Esophagus muscularis mucosa (tissue), 4 donors: ENCODE results near the gene FRS3. TPM values are rescaled to one million over a fixed set of nuclear protein-coding genes. Genes with fewer than 3 reads are reported as not detected.
A peak's percentile ranks its signal among the peaks of the same experiment; 100 is the strongest.

Source experiments
- DNase-seq: peaks from one replicate; pipeline ENCODE4 v3.0.0-alpha.2; 2017; ENCODE audit errors: extremely low spot score
- H3K27ac ChIP-seq, 4 donors: fragments of 200-600 bp; sonication (generic); replicated peaks in 1 of 4; 1 replicate in 3 of 4; 2 replicates in 1 of 4; pipeline ENCODE4 v1.5.1; 2016 to 2019; ENCODE audit warnings: mild to moderate bottlenecking in 1 of 4
- H3K27me3 ChIP-seq, 4 donors: fragments of 200-600 bp; sonication (generic); one replicate each; pipeline versions ENCODE4 v1.5.1 to v1.6.0; 2016 to 2019
- H3K36me3 ChIP-seq, 4 donors: fragments of 200-600 bp; sonication (generic); one replicate each; pipeline ENCODE4 v1.5.1; 2016 to 2019
- H3K4me1 ChIP-seq, 4 donors: fragments of 200-600 bp; sonication (generic); one replicate each; pipeline ENCODE4 v1.5.1; 2016 to 2019
- H3K4me3 ChIP-seq, 4 donors: fragments of 200-600 bp; sonication (generic); 1 replicate in 2 of 4; 2 replicates in 2 of 4; pipeline ENCODE4 v1.5.1; 2016 to 2019; ENCODE audit warnings: mild to moderate bottlenecking in 4 of 4, moderate library complexity in 1 of 4
- H3K9me3 ChIP-seq, 4 donors: fragments of 200-600 bp; sonication (generic); 1 replicate in 3 of 4; 2 replicates in 1 of 4; pipeline ENCODE4 v1.5.1; 2016 to 2019
- EP300 ChIP-seq: sonication (generic); formaldehyde crosslinking; IDR thresholded peaks from one replicate; pipeline ENCODE4 v1.6.1; 2017; ENCODE audit warnings: antibody characterized with exemption
- POLR2A ChIP-seq: fragments of 450-650 bp; IDR thresholded peaks from one replicate; pipeline ENCODE4 v1.6.1; 2017; ENCODE audit warnings: antibody characterized with exemption, moderate library complexity, mild to moderate bottlenecking, low read depth
- POLR2AphosphoS5 ChIP-seq, 2 donors: sonication (generic); formaldehyde crosslinking; IDR thresholded peaks; one replicate each; pipeline ENCODE4 v1.6.1; 2017; ENCODE audit warnings: antibody characterized with exemption in 2 of 2
- WGBS: methylation state at CpG from one replicate; pipeline ENCODE4 v1.1.5; 2018; 5-methylcytosine and 5-hydroxymethylcytosine counted together
- intact Hi-C: fragments of 100-400 bp; cut with DNase I; formaldehyde crosslinking; loops from one replicate; pipeline ENCODE4 v1.15.1; 2023
- total RNA-seq, 4 donors: library from RNA; depleted of rRNA; stranded (reverse); fragments of >200 nt; gene quantifications; one replicate each; pipeline versions ENCODE4 v1.1.0 to v1.2.1, GENCODE V29; 2016
- TF ChIP-seq, protein P1 (sequence below), 3 experiments: fragments of 200-600 bp in 2 of 3; fragments of 450-650 bp in 1 of 3; sonication (generic) in 2 of 3; IDR thresholded peaks; one replicate each; pipeline ENCODE4 v1.5.1; 2017 to 2019; ENCODE audit warnings: antibody characterized with exemption in 3 of 3, mild to moderate bottlenecking in 2 of 3, moderate library complexity in 1 of 3

Gene FRS3
- total RNA-seq, 4 donors from 2014 or later = 5.0 to 9.9 (median 6.7) TPM

DNA sequence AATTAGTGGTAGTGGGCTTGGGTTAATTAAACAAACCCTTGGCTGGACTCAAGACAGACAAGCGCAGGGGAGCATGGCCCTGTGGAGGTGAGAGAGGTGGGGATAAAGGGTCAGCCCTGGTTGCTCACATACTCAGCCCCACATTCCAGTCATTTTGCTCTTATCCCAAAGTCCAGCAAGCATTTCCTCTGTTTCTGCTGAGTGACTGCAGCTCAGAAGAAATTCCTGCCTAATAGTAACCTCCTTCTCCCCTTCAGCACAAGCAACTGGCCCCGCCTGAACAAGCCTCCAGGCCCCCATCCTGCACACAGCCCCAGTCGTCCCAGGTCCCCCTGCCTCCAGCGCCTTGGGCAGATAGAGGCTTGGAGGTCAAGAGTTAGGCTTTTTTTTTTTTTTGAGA lies 40.7 kb downstream of the FRS3 start:
- no peaks in the 10 kb centered on the region for H3K36me3 ChIP-seq
- DNase-seq = no peak
- no peak overlapping the region for H3K27ac ChIP-seq
- TF ChIP-seq, protein P1, sequence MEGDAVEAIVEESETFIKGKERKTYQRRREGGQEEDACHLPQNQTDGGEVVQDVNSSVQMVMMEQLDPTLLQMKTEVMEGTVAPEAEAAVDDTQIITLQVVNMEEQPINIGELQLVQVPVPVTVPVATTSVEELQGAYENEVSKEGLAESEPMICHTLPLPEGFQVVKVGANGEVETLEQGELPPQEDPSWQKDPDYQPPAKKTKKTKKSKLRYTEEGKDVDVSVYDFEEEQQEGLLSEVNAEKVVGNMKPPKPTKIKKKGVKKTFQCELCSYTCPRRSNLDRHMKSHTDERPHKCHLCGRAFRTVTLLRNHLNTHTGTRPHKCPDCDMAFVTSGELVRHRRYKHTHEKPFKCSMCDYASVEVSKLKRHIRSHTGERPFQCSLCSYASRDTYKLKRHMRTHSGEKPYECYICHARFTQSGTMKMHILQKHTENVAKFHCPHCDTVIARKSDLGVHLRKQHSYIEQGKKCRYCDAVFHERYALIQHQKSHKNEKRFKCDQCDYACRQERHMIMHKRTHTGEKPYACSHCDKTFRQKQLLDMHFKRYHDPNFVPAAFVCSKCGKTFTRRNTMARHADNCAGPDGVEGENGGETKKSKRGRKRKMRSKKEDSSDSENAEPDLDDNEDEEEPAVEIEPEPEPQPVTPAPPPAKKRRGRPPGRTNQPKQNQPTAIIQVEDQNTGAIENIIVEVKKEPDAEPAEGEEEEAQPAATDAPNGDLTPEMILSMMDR (IDR thresholded peaks at IDR 0.05) = no peak
- TF ChIP-seq POLR2AphosphoS5 (IDR thresholded peaks at IDR 0.05) (no peak), POLR2A (no peak)
- H3K27me3 ChIP-seq = peaks cover 0 to 6% (median 0%) of the 10 kb centered on the region in 4 donors
- no peak overlapping the region for H3K4me3 ChIP-seq
- 82% methylated on average over 4 of the region's 4 CpGs for WGBS
- intact Hi-C loops = loop anchor here (5.0 kb wide), 1 partner anchor 38 kb away; the partner anchor contains the start of gene FRS3
- H3K9me3 ChIP-seq = no peaks in the 10 kb centered on the region
- H3K4me1 ChIP-seq = peaks cover 6 to 9% (median 8%) of the 10 kb centered on the region in 4 donors

DNA sequence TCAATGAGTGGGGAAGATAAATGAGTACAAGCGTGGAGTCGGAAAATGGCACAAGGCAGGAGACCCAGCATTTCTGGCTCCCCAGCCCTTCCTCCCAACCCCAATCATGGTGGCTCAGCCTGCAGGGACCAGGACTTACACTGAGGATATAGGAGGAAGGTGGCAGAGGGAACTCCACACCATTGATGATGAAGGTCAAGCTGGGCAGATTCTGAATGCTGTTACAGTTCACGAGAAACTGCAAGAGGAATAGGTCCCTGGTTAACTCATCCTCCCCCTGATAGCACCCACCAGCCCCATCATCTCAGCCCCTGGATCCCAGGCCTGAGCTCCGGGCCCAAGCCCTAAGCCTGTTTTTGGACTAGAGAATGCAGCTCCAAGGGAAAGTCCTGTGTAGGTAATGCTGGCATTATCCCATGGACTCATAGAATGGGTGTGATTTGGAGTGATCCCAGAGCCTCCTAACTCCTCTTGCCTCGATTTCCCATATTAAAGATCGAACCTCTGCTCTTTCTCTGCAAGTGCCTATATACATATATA lies 42.0 kb downstream of the FRS3 start:
- no peak for TF ChIP-seq EP300
- Histone ChIP-seq H3K4me1 (peaks cover 18 to 23% (median 21%) of the 10 kb centered on the region in 4 donors), H3K9me3 (no peaks in the 10 kb centered on the region), H3K27ac (no peak overlapping the region), H3K4me3 (no peak overlapping the region), H3K27me3 (peaks cover 0 to 6% (median 0%) of the 10 kb centered on the region in 4 donors), H3K36me3 (no peaks in the 10 kb centered on the region)
- DNase-seq = no peak
- WGBS = 95% methylated on average over 6 of the region's 6 CpGs
- intact Hi-C loops = loop anchor here (5.0 kb wide), 1 partner anchor 40 kb away; the partner anchor contains the start of gene FRS3

DNA sequence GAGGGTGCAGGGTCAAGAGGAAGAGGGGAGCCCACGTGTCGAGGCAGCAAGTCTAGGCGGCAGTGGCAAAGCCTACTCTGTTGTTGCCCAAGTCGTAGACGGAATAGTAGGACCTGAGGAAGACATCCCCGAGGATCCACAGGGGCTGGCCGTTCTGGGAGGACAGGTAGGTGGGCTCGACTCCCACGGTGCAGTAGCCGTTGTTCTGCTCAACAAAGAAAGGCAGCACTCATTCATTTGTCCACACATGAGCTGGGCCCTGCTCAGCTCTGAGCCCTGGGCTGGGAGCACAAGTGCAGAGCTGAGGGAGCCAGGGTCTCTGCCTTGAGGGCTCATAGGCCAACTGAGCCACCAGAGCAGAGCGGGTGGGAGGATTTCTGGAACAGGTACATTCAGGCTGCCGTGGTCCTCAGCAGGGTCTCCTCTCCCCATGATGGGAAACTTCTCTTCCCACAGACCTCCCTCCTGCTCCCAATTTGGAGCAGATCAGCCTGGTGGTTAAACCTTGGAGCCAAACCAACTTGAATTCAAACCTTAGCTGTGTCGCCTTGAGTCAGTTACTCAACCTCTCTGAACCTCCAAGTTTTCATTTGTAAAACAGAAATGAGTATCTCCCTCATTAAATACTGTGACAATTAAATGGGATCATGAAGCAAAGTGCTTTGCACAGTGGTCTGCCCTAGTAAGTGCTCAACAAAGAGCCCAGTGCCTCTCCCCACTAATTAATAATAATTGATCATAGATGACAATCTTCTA lies 42.7 kb downstream of the FRS3 start:
- TF ChIP-seq EP300 = no peak
- H3K9me3 ChIP-seq = no peaks in the 10 kb centered on the region
- peaks cover 23 to 30% (median 27%) of the 10 kb centered on the region in 4 donors for H3K4me1 ChIP-seq
- H3K27ac ChIP-seq = no peak overlapping the region
- peaks cover 0 to 6% (median 0%) of the 10 kb centered on the region in 4 donors for H3K27me3 ChIP-seq
- H3K4me3 ChIP-seq = no peak overlapping the region
- WGBS = 88% methylated on average over 12 of the region's 13 CpGs
- H3K36me3 ChIP-seq = no peaks in the 10 kb centered on the region
- intact Hi-C loops = loop anchor here (5.0 kb wide), 1 partner anchor 40 kb away; the partner anchor contains the start of gene FRS3
- no peak for DNase-seq

DNA sequence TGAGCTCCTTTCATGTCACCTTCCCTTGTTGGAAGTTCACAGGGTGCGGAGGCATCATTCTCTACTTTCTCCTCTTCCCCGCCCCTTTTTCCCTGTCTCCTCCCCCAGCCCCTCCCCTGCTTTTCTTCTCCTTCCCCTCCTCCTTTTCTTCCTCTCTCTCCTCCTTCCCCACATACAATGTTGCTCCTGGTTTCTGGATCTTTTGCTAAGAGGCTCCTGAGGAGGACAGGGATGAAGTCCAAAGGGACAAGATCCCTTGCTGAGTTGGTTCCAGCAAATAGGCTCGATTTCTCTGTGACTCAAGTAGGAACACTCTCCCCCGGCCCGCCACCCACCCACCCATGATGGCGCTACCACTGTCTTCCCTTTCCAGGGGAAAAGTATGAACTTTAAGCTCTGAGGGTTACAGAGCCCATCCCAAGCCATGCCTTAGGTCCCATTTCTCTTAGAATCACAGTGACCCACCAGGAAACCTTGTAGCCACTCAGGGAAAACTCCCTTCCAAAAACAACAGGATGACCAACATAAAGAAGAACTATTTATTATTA lies 43.4 kb downstream of the FRS3 start:
- no peak for DNase-seq
- Histone ChIP-seq H3K9me3 (no peaks in the 10 kb centered on the region), H3K4me3 (peak overlapping the region in 2 of 4 donors; percentile 98), H3K27me3 (peaks cover 0 to 6% (median 0%) of the 10 kb centered on the region in 4 donors), H3K27ac (no peak overlapping the region), H3K36me3 (no peaks in the 10 kb centered on the region), H3K4me1 (peaks cover 31 to 37% (median 34%) of the 10 kb centered on the region in 4 donors)
- 78% methylated on average over 6 of the region's 6 CpGs for WGBS
- no peak for TF ChIP-seq POLR2A
- TF ChIP-seq POLR2AphosphoS5 (IDR thresholded peaks at IDR 0.05) = no peak
- TF ChIP-seq, protein P1 (IDR thresholded peaks at IDR 0.05) = no peak
- no peak for TF ChIP-seq EP300
- intact Hi-C loops = loop anchor here (5.0 kb wide), 1 partner anchor 41 kb away; the partner anchor contains the start of gene FRS3

DNA sequence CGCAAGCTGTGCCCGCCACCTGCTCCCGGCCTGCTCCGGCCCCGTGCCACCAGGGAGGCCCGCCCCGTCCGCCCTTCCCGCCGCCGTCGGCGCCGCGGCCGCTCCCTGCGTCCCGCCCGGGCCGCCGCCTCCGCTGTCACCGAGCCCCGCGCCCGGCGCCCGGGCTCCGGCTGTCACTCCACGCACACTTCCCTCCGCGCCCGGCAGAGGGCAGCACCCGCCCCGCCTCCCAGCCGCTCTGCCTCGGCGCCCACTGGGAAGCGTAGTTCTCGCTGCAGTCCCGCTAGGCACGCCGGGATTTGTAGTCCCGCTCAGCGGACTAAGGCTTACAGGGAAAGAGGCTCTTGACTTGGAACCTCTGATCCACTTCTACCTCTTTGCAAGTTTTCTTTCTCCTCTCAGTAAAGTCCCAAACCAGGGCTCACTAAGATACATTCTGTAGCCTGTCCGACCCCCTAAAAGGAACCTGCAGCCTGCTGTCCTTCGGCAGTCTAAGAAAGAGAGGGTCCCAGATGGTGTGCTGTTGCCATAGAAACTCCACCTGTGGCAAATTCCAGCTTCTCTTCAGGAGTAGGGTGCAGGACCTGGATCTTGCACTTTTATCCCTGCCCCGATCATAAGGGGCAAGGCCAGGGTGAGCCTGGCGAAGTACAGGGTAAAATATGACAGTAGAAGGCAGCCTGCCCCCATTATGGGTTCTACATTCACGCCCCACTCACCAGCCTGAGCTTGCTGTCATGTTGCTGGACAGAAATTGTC lies 44.1 kb downstream of the FRS3 start, which contains the start of gene TFEB:
TSS of gene TFEB (minus strand) at position 182 of the 759 bp plus-strand sequence. CDS start 44,395 bp downstream, outside the sequence.
- 15% methylated on average over 24 of the region's 50 CpGs for WGBS

More for the DNA sequence above, 44.1 kb downstream of the FRS3 start, which contains the start of gene TFEB:
- peak; percentile 97 for DNase-seq
- Histone ChIP-seq H3K9me3 (no peaks in the 10 kb centered on the region), H3K27me3 (peaks cover 0 to 6% (median 0%) of the 10 kb centered on the region in 4 donors), H3K4me1 (peaks cover 37 to 44% (median 40%) of the 10 kb centered on the region in 4 donors), H3K36me3 (no peaks in the 10 kb centered on the region), H3K27ac (peak within 1 kb of the TSS; percentile 97 to 99 (median 98)), H3K4me3 (peak within 1 kb of the TSS; percentile 90 to 98 (median 97))
- TF ChIP-seq, protein P1 (IDR thresholded peaks at IDR 0.05) = peak; percentile 92 to 99 (median 92)
- TF ChIP-seq POLR2AphosphoS5 (IDR thresholded peaks at IDR 0.05) (peak; percentile 73 to 96), EP300 (no peak)
- intact Hi-C loops = loop anchor here (5.0 kb wide), 1 partner anchor 42 kb away; the partner anchor contains the start of gene FRS3
